ENCODE data around the gene MYRF.

GRCh38 chr11:61719978-61720377 is 32.5 kb upstream of the MYRF start:
- TF ChIP-seq EZH2 (IDR thresholded peaks at IDR 0.05) (no peak), POLR2AphosphoS5 (IDR thresholded peaks at IDR 0.05; ENCODE audit: borderline replicate concordance, low read depth, low read length) (no peak), FOXP2 (optimal IDR thresholded peaks at IDR 0.05; ENCODE audit: control extremely low read depth, extremely low read length, insufficient read depth) (no peak)

Data from SK-N-MC (cell line).